Measurements from ENCODE around the gene KCNMA1.

Gene KCNMA1

DNA sequence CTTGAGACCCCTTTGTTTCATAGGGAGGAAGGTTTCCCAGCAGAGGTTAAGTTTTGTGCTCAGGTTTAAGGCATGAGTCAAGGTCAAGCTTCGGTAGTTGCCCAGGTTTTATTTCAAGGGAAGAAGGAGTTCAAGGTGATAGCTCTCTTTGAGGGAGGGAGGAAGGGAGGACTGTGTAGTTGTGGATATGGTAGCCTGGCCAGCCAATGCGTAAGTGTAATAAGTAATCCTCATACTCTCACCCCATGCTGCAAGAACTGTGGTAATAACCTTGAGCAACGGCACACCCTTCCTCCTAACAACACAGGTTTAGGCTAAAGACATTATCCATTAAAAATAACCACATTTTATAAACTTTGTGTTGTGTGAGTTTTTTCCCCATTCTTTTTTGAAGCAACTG, 478.9 kb downstream of the KCNMA1 start:
- no peak overlapping the region for H3K27ac ChIP-seq (ENCODE audit: low read depth, low read length)
- no peaks in the 10 kb centered on the region for H3F3A ChIP-seq (ENCODE audit: insufficient read depth)
- no peak overlapping the region for H3K4me3 ChIP-seq (ENCODE audit: insufficient read depth, low read length, poor library complexity, severe bottlenecking)
- no peak overlapping the region for H2AFZ ChIP-seq (ENCODE audit: low read depth, low read length, severe bottlenecking)
- no peaks in the 10 kb centered on the region for H3K27me3 ChIP-seq (ENCODE audit: low read length)
- no peaks in the 10 kb centered on the region for H3K36me3 ChIP-seq (ENCODE audit: low read length)
- no peaks in the 10 kb centered on the region for H3K9me2 ChIP-seq (replicated peaks; ENCODE audit: insufficient read depth, low read length)
- TF ChIP-seq EZH2phosphoT487 (conservative IDR thresholded peaks at IDR 0.05; ENCODE audit: low read length), result no peak
- no peaks in the 10 kb centered on the region for H3K79me2 ChIP-seq (ENCODE audit: insufficient read depth, low read length)
- H3K9ac ChIP-seq (ENCODE audit: low read length), result no peak overlapping the region
- no peaks in the 10 kb centered on the region for H3K9me3 ChIP-seq (ENCODE audit: insufficient read depth, low read length)
- no peak overlapping the region for H3K4me2 ChIP-seq (ENCODE audit: low read depth, low read length, poor library complexity, severe bottlenecking)
- no peaks in the 10 kb centered on the region for H4K20me1 ChIP-seq (ENCODE audit: low read depth, low read length)

DNA sequence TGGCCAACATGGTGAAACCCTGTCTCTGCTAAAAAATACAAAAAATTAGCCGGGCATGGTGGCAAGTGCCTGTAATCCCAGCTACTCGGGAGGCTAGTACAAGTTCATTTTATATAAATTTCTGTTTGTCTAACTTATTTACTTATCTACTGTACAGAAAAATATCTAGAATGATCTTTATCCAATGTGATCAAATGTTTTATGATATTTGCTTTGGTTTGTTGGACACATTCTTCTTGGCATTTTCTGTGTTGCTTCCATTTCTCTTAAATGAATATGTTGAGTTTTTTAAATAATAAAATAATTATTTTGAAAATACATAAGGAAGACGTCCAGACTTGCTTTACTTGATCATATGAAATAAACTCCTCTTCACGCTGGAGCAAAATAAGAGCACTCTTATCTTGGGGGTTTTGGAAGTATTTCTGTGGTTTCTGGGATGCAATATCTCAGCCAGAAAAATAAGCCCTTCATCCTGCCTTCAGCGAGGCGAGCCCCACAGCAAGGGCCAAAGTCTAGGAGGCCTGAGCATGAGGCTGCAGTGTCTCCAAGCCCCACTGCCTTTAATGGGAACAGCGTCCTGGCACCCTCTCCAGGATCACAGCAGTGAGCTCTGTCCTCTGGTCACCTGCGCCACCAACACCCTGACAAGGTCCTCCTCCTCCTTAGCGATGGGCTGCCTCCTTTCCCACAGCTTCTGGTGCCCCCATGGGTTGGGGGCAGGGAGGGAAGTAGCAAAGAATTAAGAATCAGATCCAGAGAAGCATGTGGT, 480.2 kb downstream of the KCNMA1 start:
- no peak overlapping the region for H3K4me2 ChIP-seq (ENCODE audit: low read depth, low read length, poor library complexity, severe bottlenecking)
- H3K27ac ChIP-seq (ENCODE audit: low read depth, low read length), result no peak overlapping the region
- H3K9ac ChIP-seq (ENCODE audit: low read length), result no peak overlapping the region

GRCh38 chr10:77156406-77156879, 481.2 kb downstream of the KCNMA1 start:
- no peak for TF ChIP-seq EZH2phosphoT487 (conservative IDR thresholded peaks at IDR 0.05; ENCODE audit: low read length)
- TF ChIP-seq, protein P1, sequence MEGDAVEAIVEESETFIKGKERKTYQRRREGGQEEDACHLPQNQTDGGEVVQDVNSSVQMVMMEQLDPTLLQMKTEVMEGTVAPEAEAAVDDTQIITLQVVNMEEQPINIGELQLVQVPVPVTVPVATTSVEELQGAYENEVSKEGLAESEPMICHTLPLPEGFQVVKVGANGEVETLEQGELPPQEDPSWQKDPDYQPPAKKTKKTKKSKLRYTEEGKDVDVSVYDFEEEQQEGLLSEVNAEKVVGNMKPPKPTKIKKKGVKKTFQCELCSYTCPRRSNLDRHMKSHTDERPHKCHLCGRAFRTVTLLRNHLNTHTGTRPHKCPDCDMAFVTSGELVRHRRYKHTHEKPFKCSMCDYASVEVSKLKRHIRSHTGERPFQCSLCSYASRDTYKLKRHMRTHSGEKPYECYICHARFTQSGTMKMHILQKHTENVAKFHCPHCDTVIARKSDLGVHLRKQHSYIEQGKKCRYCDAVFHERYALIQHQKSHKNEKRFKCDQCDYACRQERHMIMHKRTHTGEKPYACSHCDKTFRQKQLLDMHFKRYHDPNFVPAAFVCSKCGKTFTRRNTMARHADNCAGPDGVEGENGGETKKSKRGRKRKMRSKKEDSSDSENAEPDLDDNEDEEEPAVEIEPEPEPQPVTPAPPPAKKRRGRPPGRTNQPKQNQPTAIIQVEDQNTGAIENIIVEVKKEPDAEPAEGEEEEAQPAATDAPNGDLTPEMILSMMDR (IDR thresholded peaks at IDR 0.05; ENCODE audit: insufficient read depth, low read length, poor library complexity, severe bottlenecking), result no peak
- Histone ChIP-seq H3F3A (ENCODE audit: insufficient read depth) (no peaks in the 10 kb centered on the region), H2AFZ (ENCODE audit: low read depth, low read length, severe bottlenecking) (no peak overlapping the region), H4K20me1 (ENCODE audit: low read depth, low read length) (no peaks in the 10 kb centered on the region), H3K9ac (ENCODE audit: low read length) (no peak overlapping the region), H3K4me2 (ENCODE audit: low read depth, low read length, poor library complexity, severe bottlenecking) (no peak overlapping the region), H3K9me2 (replicated peaks; ENCODE audit: insufficient read depth, low read length) (no peaks in the 10 kb centered on the region), H3K27me3 (ENCODE audit: low read length) (no peaks in the 10 kb centered on the region), H3K4me3 (ENCODE audit: insufficient read depth, low read length, poor library complexity, severe bottlenecking) (no peak overlapping the region), H3K36me3 (ENCODE audit: low read length) (no peaks in the 10 kb centered on the region), H3K9me3 (ENCODE audit: insufficient read depth, low read length) (no peaks in the 10 kb centered on the region), H3K79me2 (ENCODE audit: insufficient read depth, low read length) (no peaks in the 10 kb centered on the region), H3K27ac (ENCODE audit: low read depth, low read length) (no peak overlapping the region)

More for the DNA sequence above, 480.2 kb downstream of the KCNMA1 start:
- Histone ChIP-seq H3K36me3 (ENCODE audit: low read length) (no peaks in the 10 kb centered on the region), H3K27me3 (ENCODE audit: low read length) (no peaks in the 10 kb centered on the region), H3F3A (ENCODE audit: insufficient read depth) (no peaks in the 10 kb centered on the region), H3K4me3 (ENCODE audit: insufficient read depth, low read length, poor library complexity, severe bottlenecking) (no peak overlapping the region), H3K9me2 (replicated peaks; ENCODE audit: insufficient read depth, low read length) (no peaks in the 10 kb centered on the region), H2AFZ (ENCODE audit: low read depth, low read length, severe bottlenecking) (no peak overlapping the region), H3K9me3 (ENCODE audit: insufficient read depth, low read length) (no peaks in the 10 kb centered on the region), H4K20me1 (ENCODE audit: low read depth, low read length) (no peaks in the 10 kb centered on the region), H3K79me2 (ENCODE audit: insufficient read depth, low read length) (no peaks in the 10 kb centered on the region)
- no peak for TF ChIP-seq EZH2phosphoT487 (conservative IDR thresholded peaks at IDR 0.05; ENCODE audit: low read length)
- TF ChIP-seq, protein P1 (IDR thresholded peaks at IDR 0.05; ENCODE audit: insufficient read depth, low read length, poor library complexity, severe bottlenecking), result no peak

DNA sequence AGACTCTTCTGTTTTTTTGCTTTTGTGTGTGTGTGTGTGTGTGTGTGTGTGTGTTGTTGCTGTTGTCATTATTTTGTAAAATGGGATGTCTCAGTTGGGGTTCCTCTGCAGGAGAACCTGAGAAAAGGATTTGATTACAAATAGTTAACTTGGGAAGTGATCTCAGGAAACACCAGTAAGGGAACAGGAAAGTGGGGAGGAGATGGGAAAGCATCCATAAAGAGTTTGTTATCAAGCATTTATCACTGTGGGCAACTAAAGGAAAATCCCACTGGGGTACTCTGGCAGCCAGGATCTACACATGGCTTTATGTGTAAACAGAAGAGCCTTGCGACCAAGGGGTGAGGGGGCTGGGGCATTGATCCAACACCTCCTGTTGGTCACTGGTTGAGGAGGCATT, 485.4 kb downstream of the KCNMA1 start:
- H3K79me2 ChIP-seq (ENCODE audit: insufficient read depth, low read length), result no peaks in the 10 kb centered on the region
- H3K4me2 ChIP-seq (ENCODE audit: low read depth, low read length, poor library complexity, severe bottlenecking), result no peak overlapping the region

More for the DNA sequence above, 485.4 kb downstream of the KCNMA1 start:
- Histone ChIP-seq H3K27ac (ENCODE audit: low read depth, low read length) (no peak overlapping the region), H3K27me3 (ENCODE audit: low read length) (no peaks in the 10 kb centered on the region), H3K9ac (ENCODE audit: low read length) (no peak overlapping the region), H3K9me3 (ENCODE audit: insufficient read depth, low read length) (no peaks in the 10 kb centered on the region), H3K36me3 (ENCODE audit: low read length) (no peaks in the 10 kb centered on the region), H2AFZ (ENCODE audit: low read depth, low read length, severe bottlenecking) (no peak overlapping the region), H3K4me3 (ENCODE audit: insufficient read depth, low read length, poor library complexity, severe bottlenecking) (no peak overlapping the region), H3K9me2 (replicated peaks; ENCODE audit: insufficient read depth, low read length) (no peaks in the 10 kb centered on the region), H4K20me1 (ENCODE audit: low read depth, low read length) (no peaks in the 10 kb centered on the region), H3F3A (ENCODE audit: insufficient read depth) (no peaks in the 10 kb centered on the region)
- no peak for TF ChIP-seq EZH2phosphoT487 (conservative IDR thresholded peaks at IDR 0.05; ENCODE audit: low read length)
- TF ChIP-seq, protein P1 (IDR thresholded peaks at IDR 0.05; ENCODE audit: insufficient read depth, low read length, poor library complexity, severe bottlenecking), result no peak

All from SU-DHL-6 (cell line).